ENCODE results near the gene PTPRE. TPM values are rescaled to one million over a fixed set of nuclear protein-coding genes. Genes with fewer than 3 reads are reported as not detected.

The PTPRE gene
- total RNA-seq, 4 donors from 2014 or later = 10.2 to 46.8 (median 28.8) TPM

DNA sequence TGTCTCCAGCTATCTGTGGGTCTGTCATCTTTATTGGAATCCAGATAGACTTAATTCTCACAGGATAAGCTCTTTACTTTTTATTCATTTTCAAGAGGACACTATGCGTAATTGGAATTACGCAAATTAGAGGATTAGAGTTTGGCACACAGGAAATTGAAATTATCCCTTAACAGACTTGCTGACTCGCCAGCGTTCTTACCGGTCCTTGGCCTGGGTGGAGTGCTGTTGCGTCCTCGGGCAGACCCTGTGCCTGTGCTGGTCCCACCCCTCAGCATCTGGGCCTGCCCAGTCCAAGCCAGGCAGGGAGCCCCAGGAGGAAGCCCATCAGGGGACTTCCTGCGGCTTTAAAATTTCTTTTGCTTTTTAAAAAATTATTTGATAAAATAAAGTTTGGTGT, 117.5 kb downstream of the PTPRE start:
- H3K4me3 ChIP-seq = no peak overlapping the region
- no peaks in the 10 kb centered on the region for H3K9me3 ChIP-seq
- no peak overlapping the region for H3K27ac ChIP-seq
- TF ChIP-seq POLR2A (IDR thresholded peaks at IDR 0.05) (no peak), POLR2AphosphoS5 (IDR thresholded peaks at IDR 0.05) (no peak), CTCF (IDR thresholded peaks at IDR 0.05) (no peak), EP300 (IDR thresholded peaks at IDR 0.05) (no peak)
- no peak for DNase-seq (ENCODE audit: low spot score in 2 of 2)
- H3K4me1 ChIP-seq = no peaks in the 10 kb centered on the region
- no peaks in the 10 kb centered on the region for H3K36me3 ChIP-seq
- no peaks in the 10 kb centered on the region for H3K27me3 ChIP-seq
- 63% methylated on average over 8 of the region's 8 CpGs for WGBS

GRCh38 chr10:128025437-128025836, 118.5 kb downstream of the PTPRE start:
- WGBS = 89% methylated on average over 6 of the region's 8 CpGs
- peak in 1 of 2 donors; percentile 39 for DNase-seq (ENCODE audit: low spot score in 2 of 2)
- Histone ChIP-seq H3K27ac (no peak overlapping the region), H3K27me3 (no peaks in the 10 kb centered on the region), H3K36me3 (no peaks in the 10 kb centered on the region), H3K4me1 (no peaks in the 10 kb centered on the region), H3K9me3 (no peaks in the 10 kb centered on the region), H3K4me3 (no peak overlapping the region)
- no peak for TF ChIP-seq CTCF (IDR thresholded peaks at IDR 0.05)
- no peak for TF ChIP-seq POLR2AphosphoS5 (IDR thresholded peaks at IDR 0.05)

DNA sequence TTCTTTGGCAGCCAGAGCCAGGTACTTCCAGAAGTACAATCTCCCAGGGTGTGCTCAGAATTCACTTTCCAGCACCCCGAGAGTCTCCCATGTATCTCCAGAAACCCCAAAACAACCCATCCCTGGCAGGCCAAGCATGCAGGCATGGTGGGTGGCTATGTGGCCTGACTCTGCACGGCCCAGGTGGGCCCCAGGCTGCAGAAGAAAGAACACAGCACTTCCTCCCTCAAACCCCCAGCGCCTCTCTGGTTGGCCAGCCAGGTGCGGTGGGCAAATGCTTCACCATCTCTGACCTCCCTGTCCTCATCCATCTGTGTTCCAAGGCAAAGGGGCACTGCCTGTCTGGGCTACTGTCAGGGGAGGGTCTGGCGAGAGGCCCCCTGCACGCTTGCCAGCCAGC, 119.0 kb downstream of the PTPRE start:
- no peaks in the 10 kb centered on the region for H3K4me1 ChIP-seq
- H3K9me3 ChIP-seq = no peaks in the 10 kb centered on the region
- no peak overlapping the region for H3K4me3 ChIP-seq
- H3K27me3 ChIP-seq = no peaks in the 10 kb centered on the region
- no peak for TF ChIP-seq POLR2AphosphoS5 (IDR thresholded peaks at IDR 0.05)
- TF ChIP-seq POLR2A (IDR thresholded peaks at IDR 0.05) = no peak
- no peak for TF ChIP-seq CTCF (IDR thresholded peaks at IDR 0.05)
- no peak for TF ChIP-seq EP300 (IDR thresholded peaks at IDR 0.05)
- H3K36me3 ChIP-seq = no peaks in the 10 kb centered on the region
- 87% methylated on average over 6 of the region's 6 CpGs for WGBS
- no peak overlapping the region for H3K27ac ChIP-seq
- DNase-seq (ENCODE audit: low spot score in 2 of 2) = peak in 1 of 2 donors; percentile 43

DNA sequence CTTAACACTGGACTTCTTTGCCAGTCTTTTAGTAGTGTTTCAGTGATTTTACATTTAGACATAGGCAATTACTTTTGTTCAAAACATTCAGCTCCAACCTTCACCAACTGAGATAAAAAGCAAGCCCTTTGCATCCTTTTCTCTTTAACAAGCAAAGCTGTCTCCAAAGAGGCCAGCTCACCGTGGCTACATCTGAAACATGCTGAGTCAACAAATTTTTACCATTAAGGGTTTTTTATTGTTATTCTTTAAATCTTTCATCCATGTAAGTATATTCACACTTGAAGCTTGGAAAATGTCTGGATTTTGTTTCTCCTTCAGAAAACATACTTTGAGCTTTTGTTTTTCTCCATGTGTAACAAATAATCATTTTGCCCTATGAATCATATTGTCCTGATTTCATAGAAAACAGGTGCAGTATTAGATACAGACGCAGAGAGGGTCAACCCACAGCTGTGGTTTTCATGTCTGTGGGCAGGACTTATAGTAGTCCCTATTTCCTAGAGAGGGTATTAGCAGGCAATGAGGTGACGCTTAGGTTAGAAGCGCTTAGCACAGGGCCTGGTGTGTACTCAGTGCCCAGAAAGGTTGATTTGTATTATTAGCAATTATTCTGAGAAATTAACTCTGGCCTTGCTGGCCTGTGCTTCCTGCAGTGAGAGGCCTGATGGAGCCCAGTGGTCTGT, 119.9 kb downstream of the PTPRE start:
- H3K4me1 ChIP-seq = no peaks in the 10 kb centered on the region
- 71% methylated on average over 4 of the region's 4 CpGs for WGBS

DNA sequence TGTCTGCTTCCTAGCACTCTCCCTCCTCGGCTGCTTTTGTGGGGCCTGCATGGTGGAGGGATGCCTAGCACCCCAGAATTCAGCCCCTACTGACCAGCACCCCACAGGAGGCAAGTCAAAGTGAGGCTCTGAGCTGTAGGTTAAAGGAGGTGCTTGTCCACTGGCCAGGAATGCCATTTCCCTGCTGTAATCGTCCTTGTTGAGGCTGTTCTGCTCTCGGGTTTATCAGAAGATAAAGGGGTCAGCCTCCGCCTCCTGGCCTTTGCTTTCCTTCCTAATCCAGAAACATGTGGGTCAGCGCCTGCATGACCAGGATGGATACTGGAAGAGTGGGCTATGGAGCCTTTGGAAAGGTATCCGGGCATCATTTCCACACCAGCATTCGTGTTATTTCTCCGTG, 120.4 kb downstream of the PTPRE start:
- TF ChIP-seq EP300 (IDR thresholded peaks at IDR 0.05) (no peak), CTCF (IDR thresholded peaks at IDR 0.05) (no peak), POLR2A (IDR thresholded peaks at IDR 0.05) (no peak), POLR2AphosphoS5 (IDR thresholded peaks at IDR 0.05) (no peak)
- no peaks in the 10 kb centered on the region for H3K9me3 ChIP-seq

More for the DNA sequence above, 119.9 kb downstream of the PTPRE start:
- H3K27ac ChIP-seq = no peak overlapping the region
- H3K9me3 ChIP-seq = no peaks in the 10 kb centered on the region
- no peaks in the 10 kb centered on the region for H3K36me3 ChIP-seq
- H3K4me3 ChIP-seq = no peak overlapping the region
- TF ChIP-seq POLR2AphosphoS5 (IDR thresholded peaks at IDR 0.05) (no peak), POLR2A (IDR thresholded peaks at IDR 0.05) (no peak), EP300 (IDR thresholded peaks at IDR 0.05) (no peak), CTCF (IDR thresholded peaks at IDR 0.05) (no peak)
- no peaks in the 10 kb centered on the region for H3K27me3 ChIP-seq
- peak in 1 of 2 donors; percentile 8 for DNase-seq (ENCODE audit: low spot score in 2 of 2)

More for the DNA sequence above, 120.4 kb downstream of the PTPRE start:
- H3K4me3 ChIP-seq = no peak overlapping the region
- H3K27me3 ChIP-seq = no peaks in the 10 kb centered on the region
- H3K27ac ChIP-seq = no peak overlapping the region
- no peaks in the 10 kb centered on the region for H3K36me3 ChIP-seq
- WGBS = 93% methylated on average over 8 of the region's 8 CpGs
- peak in 1 of 2 donors; percentile 29 for DNase-seq (ENCODE audit: low spot score in 2 of 2)
- no peaks in the 10 kb centered on the region for H3K4me1 ChIP-seq
